HCT116 (cell line): Measurements from ENCODE around the gene ZPR1. TPM values are rescaled to one million over a fixed set of nuclear protein-coding genes. Genes with fewer than 3 reads are reported as not detected.

Experiments
- ATAC-seq: fragments of 200-7000 bp; cut with Tn5 transposase; 2 replicates; pipeline ENCODE4 v1.9.1; 2020; ENCODE audit warnings: mild to moderate bottlenecking, moderate library complexity
- BruUV-seq: library from RNA; stranded (reverse); fragments of 400-500 nt; replicated peaks from 2 replicates; lab custom pipeline; 2021; lab: Mats Ljungman, UMichigan
- CTCF ChIA-PET: fragments of 300-600 bp; sonication (Branson Sonifier 250); formaldehyde crosslinking; loops from one replicate; lab custom pipeline; 2021; ENCODE audit warnings: antibody characterized with exemption; lab: Charles Lee
- POLR2A ChIA-PET: fragments of 300-600, 350-600 bp; sonication (Branson Sonifier 250); formaldehyde crosslinking; loops from one replicate; lab custom pipeline; 2021; ENCODE audit warnings: antibody characterized with exemption; lab: Charles Lee
- RAD21 ChIA-PET, 2 experiments: fragments of 300-600 bp; sonication (Branson Sonifier 250); formaldehyde crosslinking; loops; one replicate each; lab custom pipeline; 2023; ENCODE audit warnings: low total read pairs in 2 of 2; ENCODE audit not compliant: uncharacterized antibody in 2 of 2, unreplicated experiment in 2 of 2, low non-redundant PET in 1 of 2; lab: Charles Lee
- DNase-seq: peaks from one replicate; pipeline ENCODE4 v3.0.0-alpha.2; 2010; ENCODE audit warnings: low read depth, low spot score
- H2AFZ ChIP-seq: fragments of 200-600 bp; shearing (Covaris generic), sonication (generic); 2 replicates; pipeline ENCODE4 v1.6.1; 2017; ENCODE audit warnings: low read depth, mixed run types, mixed read lengths, antibody characterized with exemption, low read length; ENCODE audit not compliant: poor library complexity, severe bottlenecking
- H3K27ac ChIP-seq: 2 replicates; pipeline ENCODE4 v1.5.1; 2012; ENCODE audit warnings: low read depth, low read length
- H3K27me3 ChIP-seq: fragments of 200-600 bp; sonication (generic); 2 replicates; pipeline ENCODE4 v1.6.1; 2016; ENCODE audit warnings: mixed run types, low read length, mixed read lengths; ENCODE audit not compliant: insufficient read depth
- H3K36me3 ChIP-seq, 2 experiments: fragments of 200-500 bp in 1 of 2; fragments of 200-600 bp in 1 of 2; sonication (Bioruptor generic) in 1 of 2; sonication (generic) in 1 of 2; 2 replicates each; pipeline versions ENCODE4 v1.5.1 to v1.6.1; 2014 to 2016; ENCODE audit warnings: low read length in 2 of 2, inconsistent platforms in 1 of 2, mixed read lengths in 1 of 2, mixed run types in 1 of 2; ENCODE audit not compliant: insufficient read depth in 2 of 2, control insufficient read depth in 1 of 2
- H3K4me1 ChIP-seq, 2 experiments: fragments of 200-600 bp in 1 of 2; sonication (generic) in 1 of 2; 2 replicates each; pipeline versions ENCODE4 v1.5.1 to v1.6.1; 2012 to 2017; ENCODE audit warnings: low read length in 2 of 2, inconsistent platforms in 1 of 2, mild to moderate bottlenecking in 1 of 2, mixed read lengths in 1 of 2, mixed run types in 1 of 2, moderate library complexity in 1 of 2; ENCODE audit not compliant: insufficient read depth in 2 of 2, control insufficient read depth in 1 of 2
- H3K4me2 ChIP-seq: fragments of 200-600 bp; sonication (generic); 2 replicates; pipeline ENCODE4 v1.6.1; 2017; ENCODE audit warnings: mixed run types, low read length, mixed read lengths
- H3K4me3 ChIP-seq, 2 experiments: fragments of 200-600 bp in 1 of 2; sonication (generic) in 1 of 2; replicated peaks in 1 of 2; 2 replicates each; pipeline ENCODE4 v1.5.1; 2011 to 2016; ENCODE audit warnings: low read length in 2 of 2, control low read depth in 1 of 2, low read depth in 1 of 2, mild to moderate bottlenecking in 1 of 2, mixed read lengths in 1 of 2, mixed run types in 1 of 2
- H3K79me2 ChIP-seq: fragments of 200-600 bp; sonication (generic); 2 replicates; pipeline ENCODE4 v1.6.1; 2017; ENCODE audit warnings: mild to moderate bottlenecking, mixed run types, low read length, moderate library complexity, mixed read lengths; ENCODE audit not compliant: insufficient read depth
- H3K9ac ChIP-seq: fragments of 200-600 bp; sonication (generic); 2 replicates; pipeline ENCODE4 v1.6.1; 2016; ENCODE audit warnings: low read length, mixed read lengths
- H3K9me2 ChIP-seq: fragments of 200-600 bp; sonication (generic), shearing (Covaris generic); 2 replicates; pipeline ENCODE4 v1.6.1; 2017; ENCODE audit warnings: mixed run types, mild to moderate bottlenecking, moderate library complexity; ENCODE audit not compliant: insufficient read depth
- H3K9me3 ChIP-seq, 2 experiments: fragments of 200-500 bp in 1 of 2; fragments of 200-600 bp in 1 of 2; sonication (Bioruptor generic) in 1 of 2; sonication (generic) in 1 of 2; 2 replicates each; pipeline ENCODE4 v1.6.1; 2014 to 2017; ENCODE audit warnings: low read length in 2 of 2, mixed read lengths in 2 of 2, inconsistent platforms in 1 of 2, low read depth in 1 of 2, mild to moderate bottlenecking in 1 of 2, mixed run types in 1 of 2, moderate library complexity in 1 of 2; ENCODE audit not compliant: control insufficient read depth in 1 of 2, insufficient read depth in 1 of 2
- H4K20me1 ChIP-seq: fragments of 200-600 bp; sonication (generic), shearing (Covaris generic); 2 replicates; pipeline ENCODE4 v1.6.1; 2017; ENCODE audit warnings: mixed run types, mild to moderate bottlenecking, moderate library complexity; ENCODE audit not compliant: insufficient read depth
- CBX3 ChIP-seq: IDR thresholded peaks from 2 replicates; pipeline ENCODE4 v1.6.1; 2012; ENCODE audit warnings: low read depth
- POLR2A ChIP-seq: IDR thresholded peaks from 2 replicates; pipeline ENCODE4 v1.7.0; 2011; ENCODE audit warnings: borderline replicate concordance; ENCODE audit not compliant: insufficient read depth, insufficient read length; ENCODE audit errors: extremely low read depth
- POLR2AphosphoS5 ChIP-seq: IDR thresholded peaks from 2 replicates; pipeline ENCODE4 v1.6.1; 2011; ENCODE audit warnings: mild to moderate bottlenecking, low read depth, low read length, moderate library complexity
- RAD21 ChIP-seq: IDR thresholded peaks from 2 replicates; pipeline ENCODE4 v1.6.1; 2012; ENCODE audit warnings: low read depth, mild to moderate bottlenecking
- SIN3A ChIP-seq: IDR thresholded peaks from 2 replicates; pipeline ENCODE4 v1.6.1; 2012; ENCODE audit warnings: low read depth
- SRF ChIP-seq: IDR thresholded peaks from 2 replicates; pipeline ENCODE4 v1.6.1; 2012; ENCODE audit warnings: low read depth
- YY1 ChIP-seq: IDR thresholded peaks from 2 replicates; pipeline ENCODE4 v1.6.1; 2011; ENCODE audit warnings: low read length, low read depth, moderate library complexity, mild to moderate bottlenecking; ENCODE audit not compliant: insufficient replicate concordance; ENCODE audit errors: extremely low read depth
- intact Hi-C: fragments of 100-400 bp; cut with micrococcal nuclease; formaldehyde crosslinking; loops from 2 replicates; pipeline ENCODE4 v1.10.0; 2022
- total RNA-seq: library from RNA; stranded (reverse); gene quantifications from one replicate; pipeline ENCODE4 v1.2.1, GENCODE V29; 2021; ENCODE audit not compliant: unreplicated experiment
- TF ChIP-seq, protein P1 (sequence below): IDR thresholded peaks from 2 replicates; pipeline ENCODE4 v1.6.1; 2012; ENCODE audit warnings: low read depth
- TF ChIP-seq, protein P2 (sequence below), 3 experiments: fragments of 200-600 bp in 1 of 3; sonication (generic) in 1 of 3; IDR thresholded peaks in 2 of 3; conservative IDR thresholded peaks in 1 of 3; 2 replicates each; pipeline ENCODE4 v1.5.1; 2012 to 2017; ENCODE audit warnings: low read depth in 2 of 3, low read length in 2 of 3, antibody characterized with exemption in 1 of 3, borderline replicate concordance in 1 of 3, control low read depth in 1 of 3, mild to moderate bottlenecking in 1 of 3, mixed read lengths in 1 of 3, mixed run types in 1 of 3, moderate library complexity in 1 of 3; ENCODE audit not compliant: insufficient read depth in 1 of 3

ZPR1 gene
- total RNA-seq, 1 experiment from 2014 or later, result 56.3 TPM

DNA sequence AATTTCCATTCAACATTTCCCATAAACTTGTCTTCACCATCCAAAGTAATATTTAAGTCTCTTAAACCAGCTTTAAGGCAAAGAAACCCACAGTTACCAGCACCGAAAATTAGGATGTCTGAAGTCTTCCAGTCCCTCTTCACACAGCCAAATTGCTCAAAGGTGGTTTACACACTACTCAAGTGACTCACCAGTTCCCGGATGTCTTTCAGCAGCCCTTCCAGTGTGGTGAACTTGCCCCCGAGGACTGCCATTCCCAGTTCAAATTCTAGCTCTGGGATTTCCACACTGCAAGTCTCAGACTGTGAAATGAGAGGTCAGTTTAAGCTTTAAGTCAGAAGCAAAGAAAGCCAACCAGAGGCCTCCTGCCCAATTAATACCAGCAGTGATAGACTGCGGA, 5.1 kb downstream of the ZPR1 start:
- H3K9me2 ChIP-seq, result no peaks in the 10 kb centered on the region
- H3K9me3 ChIP-seq, result no peaks in the 10 kb centered on the region
- intact Hi-C loops, result no loop called here
- no peak overlapping the region for H3K4me3 ChIP-seq
- peaks cover 5% of the 10 kb centered on the region in 2 experiments; a peak in 3 of 4 replicates for H3K4me1 ChIP-seq
- TF ChIP-seq RAD21 (no peak), CBX3 (no peak)
- TF ChIP-seq, all 23 proteins: peak for 0
- no peak for DNase-seq
- H3K4me2 ChIP-seq, result no peak overlapping the region
- H3K9ac ChIP-seq, result no peak overlapping the region
- ChIA-PET CTCF (interaction anchor here (0.9 kb wide), 1 partner anchor 8 kb away, joined by 3 read pairs; the partner anchor contains the start of gene APOA5), RAD21 (interaction anchor here in 1 of 2 experiments (0.6 kb wide), 1 partner anchor 72 kb away, joined by 3 read pairs; no protein-coding TSS in a partner anchor), POLR2A (no interaction called here)
- no peaks in the 10 kb centered on the region for H4K20me1 ChIP-seq
- ATAC-seq, result no peak
- peaks cover 24% of the 10 kb centered on the region for H3K79me2 ChIP-seq
- H2AFZ ChIP-seq, result no peak overlapping the region
- BruUV-seq, result no TSS peak
- H3K27ac ChIP-seq, result no peak overlapping the region
- no peaks in the 10 kb centered on the region for H3K27me3 ChIP-seq
- H3K36me3 ChIP-seq, result peaks cover 59 to 73% of the 10 kb centered on the region in 2 experiments; a peak in 3 of 4 replicates

DNA sequence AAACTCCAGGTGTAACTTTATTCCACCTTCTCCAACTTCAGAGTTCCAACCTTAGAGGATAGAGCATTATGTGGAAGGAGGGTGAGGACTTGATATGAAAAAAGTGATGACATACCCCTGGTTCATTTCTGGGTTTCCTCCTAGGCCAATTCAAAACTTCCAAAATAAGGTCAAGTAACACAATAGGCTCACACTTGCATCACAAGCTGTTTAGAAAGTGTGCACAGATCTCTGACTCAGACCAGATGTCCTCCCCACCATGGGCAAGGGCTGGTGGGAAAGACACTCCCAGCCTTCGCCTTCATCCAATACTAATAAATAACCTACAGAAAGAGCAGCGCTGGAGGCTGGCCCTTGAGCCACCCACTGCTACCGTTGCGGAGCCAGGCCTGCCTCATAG, 9.3 kb downstream of the ZPR1 start:
- H3K9me2 ChIP-seq, result no peaks in the 10 kb centered on the region
- H3K9me3 ChIP-seq, result no peaks in the 10 kb centered on the region
- no peaks in the 10 kb centered on the region for H3K27me3 ChIP-seq
- no peak for ATAC-seq
- TF ChIP-seq SIN3A (no peak), POLR2AphosphoS5 (no peak), SRF (no peak), YY1 (no peak), CBX3 (no peak), POLR2A (no peak)
- TF ChIP-seq, protein P1, sequence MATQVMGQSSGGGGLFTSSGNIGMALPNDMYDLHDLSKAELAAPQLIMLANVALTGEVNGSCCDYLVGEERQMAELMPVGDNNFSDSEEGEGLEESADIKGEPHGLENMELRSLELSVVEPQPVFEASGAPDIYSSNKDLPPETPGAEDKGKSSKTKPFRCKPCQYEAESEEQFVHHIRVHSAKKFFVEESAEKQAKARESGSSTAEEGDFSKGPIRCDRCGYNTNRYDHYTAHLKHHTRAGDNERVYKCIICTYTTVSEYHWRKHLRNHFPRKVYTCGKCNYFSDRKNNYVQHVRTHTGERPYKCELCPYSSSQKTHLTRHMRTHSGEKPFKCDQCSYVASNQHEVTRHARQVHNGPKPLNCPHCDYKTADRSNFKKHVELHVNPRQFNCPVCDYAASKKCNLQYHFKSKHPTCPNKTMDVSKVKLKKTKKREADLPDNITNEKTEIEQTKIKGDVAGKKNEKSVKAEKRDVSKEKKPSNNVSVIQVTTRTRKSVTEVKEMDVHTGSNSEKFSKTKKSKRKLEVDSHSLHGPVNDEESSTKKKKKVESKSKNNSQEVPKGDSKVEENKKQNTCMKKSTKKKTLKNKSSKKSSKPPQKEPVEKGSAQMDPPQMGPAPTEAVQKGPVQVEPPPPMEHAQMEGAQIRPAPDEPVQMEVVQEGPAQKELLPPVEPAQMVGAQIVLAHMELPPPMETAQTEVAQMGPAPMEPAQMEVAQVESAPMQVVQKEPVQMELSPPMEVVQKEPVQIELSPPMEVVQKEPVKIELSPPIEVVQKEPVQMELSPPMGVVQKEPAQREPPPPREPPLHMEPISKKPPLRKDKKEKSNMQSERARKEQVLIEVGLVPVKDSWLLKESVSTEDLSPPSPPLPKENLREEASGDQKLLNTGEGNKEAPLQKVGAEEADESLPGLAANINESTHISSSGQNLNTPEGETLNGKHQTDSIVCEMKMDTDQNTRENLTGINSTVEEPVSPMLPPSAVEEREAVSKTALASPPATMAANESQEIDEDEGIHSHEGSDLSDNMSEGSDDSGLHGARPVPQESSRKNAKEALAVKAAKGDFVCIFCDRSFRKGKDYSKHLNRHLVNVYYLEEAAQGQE, result no peak
- TF ChIP-seq, protein P2, sequence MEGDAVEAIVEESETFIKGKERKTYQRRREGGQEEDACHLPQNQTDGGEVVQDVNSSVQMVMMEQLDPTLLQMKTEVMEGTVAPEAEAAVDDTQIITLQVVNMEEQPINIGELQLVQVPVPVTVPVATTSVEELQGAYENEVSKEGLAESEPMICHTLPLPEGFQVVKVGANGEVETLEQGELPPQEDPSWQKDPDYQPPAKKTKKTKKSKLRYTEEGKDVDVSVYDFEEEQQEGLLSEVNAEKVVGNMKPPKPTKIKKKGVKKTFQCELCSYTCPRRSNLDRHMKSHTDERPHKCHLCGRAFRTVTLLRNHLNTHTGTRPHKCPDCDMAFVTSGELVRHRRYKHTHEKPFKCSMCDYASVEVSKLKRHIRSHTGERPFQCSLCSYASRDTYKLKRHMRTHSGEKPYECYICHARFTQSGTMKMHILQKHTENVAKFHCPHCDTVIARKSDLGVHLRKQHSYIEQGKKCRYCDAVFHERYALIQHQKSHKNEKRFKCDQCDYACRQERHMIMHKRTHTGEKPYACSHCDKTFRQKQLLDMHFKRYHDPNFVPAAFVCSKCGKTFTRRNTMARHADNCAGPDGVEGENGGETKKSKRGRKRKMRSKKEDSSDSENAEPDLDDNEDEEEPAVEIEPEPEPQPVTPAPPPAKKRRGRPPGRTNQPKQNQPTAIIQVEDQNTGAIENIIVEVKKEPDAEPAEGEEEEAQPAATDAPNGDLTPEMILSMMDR (IDR thresholded peaks at IDR 0.05 in 2 of 3, conservative IDR thresholded peaks at IDR 0.05 in 1 of 3; ENCODE audit: borderline replicate concordance in 1 of 3, insufficient read depth in 1 of 3, low read depth in 2 of 3, low read length in 2 of 3), result no peak
- peaks cover 36 to 49% of the 10 kb centered on the region in 2 experiments; a peak in 3 of 4 replicates for H3K36me3 ChIP-seq
- no peaks in the 10 kb centered on the region for H4K20me1 ChIP-seq
- no peak overlapping the region for H3K9ac ChIP-seq
- ChIA-PET RAD21 (no interaction called here), CTCF (no interaction called here), POLR2A (no interaction called here)
- peaks cover 6% of the 10 kb centered on the region; the same call in 1 of the 2 replicates for H3K79me2 ChIP-seq
- TSS peak; percentile 12 for BruUV-seq
- peaks cover 3 to 6% of the 10 kb centered on the region in 2 experiments; a peak in 2 of 4 replicates for H3K4me1 ChIP-seq
- H2AFZ ChIP-seq, result no peak overlapping the region
- intact Hi-C loops, result no loop called here
- H3K4me3 ChIP-seq, result no peak overlapping the region
- H3K4me2 ChIP-seq, result no peak overlapping the region
- no peak for DNase-seq
- no peak overlapping the region for H3K27ac ChIP-seq
